HG03045 (cell line): ENCODE results near the gene POLR3A.
A peak's percentile ranks its signal among the peaks of the same experiment; 100 is the strongest.

ENCODE experiments used
- ATAC-seq: cut with Tn5 transposase; IDR thresholded peaks from one replicate; pipeline ENCODE4 v1.9.1; 2021; ENCODE audit warnings: mild to moderate bottlenecking, moderate library complexity; ENCODE audit not compliant: unreplicated experiment

POLR3A gene

GRCh38 chr10:78047314-78047891, 18.1 kb upstream of the POLR3A start:
- ATAC-seq: peak; percentile 65

GRCh38 chr10:78046711-78047269, 17.5 kb upstream of the POLR3A start:
- no peak for ATAC-seq

- ATAC-seq: no peak
Measured at GRCh38 chr10:78045856-78046255, 16.5 kb upstream of the POLR3A start.

GRCh38 chr10:78045237-78045636, 15.9 kb upstream of the POLR3A start:
- ATAC-seq: peak; percentile 67

GRCh38 chr10:78044699-78045098, 15.4 kb upstream of the POLR3A start:
- no peak for ATAC-seq

GRCh38 chr10:78044179-78044578, 14.9 kb upstream of the POLR3A start:
- ATAC-seq: no peak

GRCh38 chr10:78042752-78043104, 13.4 kb upstream of the POLR3A start:
- ATAC-seq: no peak

- no peak for ATAC-seq
Measured at GRCh38 chr10:78042058-78042751, 12.9 kb upstream of the POLR3A start.

GRCh38 chr10:78041170-78042057, 12.1 kb upstream of the POLR3A start:
- ATAC-seq: no peak

GRCh38 chr10:78039743-78040142, 10.4 kb upstream of the POLR3A start:
- no peak for ATAC-seq

GRCh38 chr10:78038791-78039547, 9.7 kb upstream of the POLR3A start:
- ATAC-seq: no peak

GRCh38 chr10:78038105-78038504, 8.8 kb upstream of the POLR3A start:
- ATAC-seq: no peak

GRCh38 chr10:78035933-78036583, 6.7 kb upstream of the POLR3A start:
- no peak for ATAC-seq

GRCh38 chr10:78035437-78035836, 6.1 kb upstream of the POLR3A start:
- no peak for ATAC-seq

- ATAC-seq: no peak
Measured at GRCh38 chr10:78035025-78035424, 5.7 kb upstream of the POLR3A start.

- peak; percentile 82 for ATAC-seq
Measured at GRCh38 chr10:78033637-78034470, 4.5 kb upstream of the POLR3A start, which contains the start of gene RPS24. RPS24 (plus strand) TSS chr10:78033863; CDS start chr10:78033902, 39 bp downstream.

- ATAC-seq: no peak
Measured at GRCh38 chr10:78033387-78033636, 4.0 kb upstream of the POLR3A start.

GRCh38 chr10:78028438-78029268, 662 bp downstream of the POLR3A start:
- ATAC-seq: peak; percentile 10
